Esophagus squamous epithelium (tissue), 5 donors: Measurements from ENCODE around the gene RNF26. TPM values are rescaled to one million over a fixed set of nuclear protein-coding genes. Genes with fewer than 3 reads are reported as not detected.
A peak's percentile ranks its signal among the peaks of the same experiment; 100 is the strongest.

Source experiments
- DNase-seq: peaks from one replicate; lab custom pipeline; 2025; lab: John Stamatoyannopoulos, UW
- H3K27ac ChIP-seq, 4 donors: fragments of 200-600 bp; sonication (generic); one replicate each; pipeline ENCODE4 v1.5.1; 2016 to 2019; ENCODE audit warnings: mild to moderate bottlenecking in 1 of 4
- H3K27me3 ChIP-seq, 4 donors: fragments of 200-600 bp; sonication (generic); 1 replicate in 3 of 4; 2 replicates in 1 of 4; pipeline versions ENCODE4 v1.5.1 to v1.6.0; 2017 to 2021; ENCODE audit warnings: antibody characterized with exemption in 1 of 4
- H3K36me3 ChIP-seq, 3 donors: fragments of 200-600 bp; sonication (generic); one replicate each; pipeline ENCODE4 v1.5.1; 2016 to 2019
- H3K4me1 ChIP-seq, 3 donors: fragments of 200-600 bp; sonication (generic); one replicate each; pipeline ENCODE4 v1.5.1; 2017 to 2019
- H3K4me3 ChIP-seq, 4 donors: fragments of 200-600 bp; sonication (generic); 1 replicate in 3 of 4; 2 replicates in 1 of 4; pipeline ENCODE4 v1.5.1; 2016 to 2019; ENCODE audit warnings: mild to moderate bottlenecking in 2 of 4, moderate library complexity in 1 of 4
- H3K9me3 ChIP-seq, 3 donors: fragments of 200-600 bp; sonication (generic); one replicate each; pipeline ENCODE4 v1.5.1; 2016 to 2019
- POLR2A ChIP-seq, 4 donors: fragments of 450-650 bp; IDR thresholded peaks; one replicate each; pipeline ENCODE4 v1.6.1; 2017; ENCODE audit warnings: antibody characterized with exemption in 4 of 4, mild to moderate bottlenecking in 4 of 4, moderate library complexity in 3 of 4
- WGBS, 2 donors: methylation state at CpG; one replicate each; pipeline ENCODE4 v1.1.5; 2018; 5-methylcytosine and 5-hydroxymethylcytosine counted together
- intact Hi-C: fragments of 100-400 bp; cut with DNase I; formaldehyde crosslinking; loops from one replicate; pipeline ENCODE4 v1.15.0; 2022
- total RNA-seq, 4 donors: library from RNA; depleted of rRNA; stranded (reverse); fragments of >200 nt; gene quantifications; one replicate each; pipeline ENCODE4 v1.1.0, GENCODE V29; 2016
- TF ChIP-seq, protein P1 (sequence below), 6 experiments: fragments of 450-650 bp in 4 of 6; fragments of 200-600 bp in 2 of 6; sonication (generic) in 2 of 6; IDR thresholded peaks; one replicate each; pipeline ENCODE4 v1.5.1; 2016 to 2019; ENCODE audit warnings: antibody characterized with exemption in 6 of 6, mild to moderate bottlenecking in 4 of 6, moderate library complexity in 4 of 6
- donor health status: DM: yes; HTN: yes; CAD: no.

The RNF26 gene
- total RNA-seq, 4 donors from 2014 or later = 10.5 to 17.9 (median 12.2) TPM

DNA sequence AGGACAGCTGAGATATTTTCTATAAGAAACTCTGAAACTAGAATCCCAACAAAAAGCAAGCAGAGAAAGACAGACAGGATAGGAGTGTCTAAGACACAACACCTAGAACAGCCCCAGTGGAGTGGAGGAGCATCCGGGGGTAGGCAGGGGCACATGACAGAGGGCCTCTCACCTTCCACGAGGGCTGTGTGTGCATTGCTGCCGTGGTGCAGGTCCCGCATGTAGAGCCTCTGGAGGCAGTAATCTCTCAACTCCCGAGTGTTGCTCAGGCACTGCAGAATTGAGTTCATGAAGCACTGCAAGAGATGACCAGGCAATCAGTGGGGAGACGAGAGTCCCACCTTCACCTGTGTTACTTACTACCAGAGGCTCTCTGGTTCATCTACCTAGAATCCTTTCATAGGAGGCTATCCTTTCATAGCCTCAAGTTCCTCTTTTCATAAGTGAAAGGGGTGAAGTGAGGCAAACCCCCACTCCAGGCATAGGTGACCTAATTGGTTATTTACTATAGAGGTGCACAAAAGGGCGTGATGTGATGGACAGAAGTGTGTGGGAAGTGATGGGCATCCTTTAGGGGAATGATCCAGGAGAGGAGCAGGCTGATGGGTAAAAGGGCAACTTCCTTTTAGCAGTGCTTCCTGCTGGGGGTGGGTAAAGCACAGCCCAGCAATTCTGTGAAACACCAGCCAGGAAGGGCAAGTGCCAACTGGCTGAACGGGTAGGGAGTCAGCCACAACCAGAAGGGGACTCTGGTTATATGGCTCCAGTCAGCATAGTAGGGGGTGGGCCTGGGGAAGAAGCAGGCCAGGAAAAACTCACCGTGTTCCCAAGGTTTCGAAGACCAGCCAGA, 25.3 kb downstream of the RNF26 start:
- TF ChIP-seq POLR2A (IDR thresholded peaks at IDR 0.05) = no peak
- TF ChIP-seq, protein P1, sequence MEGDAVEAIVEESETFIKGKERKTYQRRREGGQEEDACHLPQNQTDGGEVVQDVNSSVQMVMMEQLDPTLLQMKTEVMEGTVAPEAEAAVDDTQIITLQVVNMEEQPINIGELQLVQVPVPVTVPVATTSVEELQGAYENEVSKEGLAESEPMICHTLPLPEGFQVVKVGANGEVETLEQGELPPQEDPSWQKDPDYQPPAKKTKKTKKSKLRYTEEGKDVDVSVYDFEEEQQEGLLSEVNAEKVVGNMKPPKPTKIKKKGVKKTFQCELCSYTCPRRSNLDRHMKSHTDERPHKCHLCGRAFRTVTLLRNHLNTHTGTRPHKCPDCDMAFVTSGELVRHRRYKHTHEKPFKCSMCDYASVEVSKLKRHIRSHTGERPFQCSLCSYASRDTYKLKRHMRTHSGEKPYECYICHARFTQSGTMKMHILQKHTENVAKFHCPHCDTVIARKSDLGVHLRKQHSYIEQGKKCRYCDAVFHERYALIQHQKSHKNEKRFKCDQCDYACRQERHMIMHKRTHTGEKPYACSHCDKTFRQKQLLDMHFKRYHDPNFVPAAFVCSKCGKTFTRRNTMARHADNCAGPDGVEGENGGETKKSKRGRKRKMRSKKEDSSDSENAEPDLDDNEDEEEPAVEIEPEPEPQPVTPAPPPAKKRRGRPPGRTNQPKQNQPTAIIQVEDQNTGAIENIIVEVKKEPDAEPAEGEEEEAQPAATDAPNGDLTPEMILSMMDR (IDR thresholded peaks at IDR 0.05) = no peak
- Histone ChIP-seq H3K9me3 (no peaks in the 10 kb centered on the region), H3K36me3 (peaks cover 0 to 34% (median 0%) of the 10 kb centered on the region in 3 donors), H3K4me1 (peaks cover 43 to 80% (median 54%) of the 10 kb centered on the region in 3 donors), H3K4me3 (no peak overlapping the region), H3K27ac (peak overlapping the region in 3 of 4 donors; percentile 16 to 95 (median 89)), H3K27me3 (peaks cover 0 to 19% (median 0%) of the 10 kb centered on the region in 4 donors)
- DNase-seq = no peak
- 69 to 79% methylated on average over 8 to 10 of the region's 10 CpGs for WGBS, 2 donors
- intact Hi-C loops = no loop called here

DNA sequence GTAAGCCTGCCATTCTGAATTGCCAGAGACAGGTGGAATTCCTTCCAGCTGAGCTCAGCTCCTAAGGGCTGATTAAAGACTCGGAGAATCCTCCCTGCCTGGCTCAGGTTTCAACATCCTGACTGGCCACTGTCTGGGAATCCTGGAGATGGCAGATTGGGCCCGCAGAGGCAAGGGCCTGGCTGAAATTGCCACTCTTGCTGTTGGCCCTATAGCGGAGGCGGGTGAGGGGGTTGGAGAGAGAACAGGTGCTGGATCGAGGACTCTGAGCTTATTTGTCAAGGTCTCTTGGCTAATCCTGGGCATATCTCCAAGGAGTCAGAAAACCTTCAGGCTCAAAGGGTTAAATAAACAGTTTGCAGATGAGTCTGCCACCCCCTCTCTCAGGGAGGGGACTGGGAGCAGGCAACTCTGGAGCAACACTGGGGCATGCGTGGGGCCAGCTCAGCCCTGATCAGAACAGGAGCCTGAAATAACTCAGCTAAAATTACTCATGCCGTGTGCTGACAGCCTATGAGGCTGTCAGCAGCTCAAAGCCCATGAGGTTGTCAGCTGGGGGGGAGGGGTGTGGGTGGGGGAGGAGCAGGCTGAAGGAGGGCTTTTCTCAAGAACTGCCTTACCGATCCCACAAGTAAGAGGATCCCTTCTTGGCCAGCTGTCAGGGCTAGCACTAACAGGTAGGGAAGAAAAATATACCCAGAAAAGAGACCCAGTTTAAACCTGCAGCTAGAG, 26.9 kb downstream of the RNF26 start:
- no peak for DNase-seq
- 24 to 41% methylated on average over 6 to 7 of the region's 8 CpGs for WGBS, 2 donors
- Histone ChIP-seq H3K27ac (peak overlapping the region; percentile 34 to 95 (median 90)), H3K9me3 (no peaks in the 10 kb centered on the region), H3K27me3 (peaks cover 0 to 30% (median 0%) of the 10 kb centered on the region in 4 donors), H3K4me1 (peaks cover 40 to 80% (median 45%) of the 10 kb centered on the region in 3 donors), H3K4me3 (peak overlapping the region in 2 of 4 donors; percentile 52 to 67), H3K36me3 (peaks cover 0 to 34% (median 0%) of the 10 kb centered on the region in 3 donors)
- intact Hi-C loops = no loop called here
- TF ChIP-seq, protein P1 (IDR thresholded peaks at IDR 0.05) = no peak
- no peak for TF ChIP-seq POLR2A (IDR thresholded peaks at IDR 0.05)

DNA sequence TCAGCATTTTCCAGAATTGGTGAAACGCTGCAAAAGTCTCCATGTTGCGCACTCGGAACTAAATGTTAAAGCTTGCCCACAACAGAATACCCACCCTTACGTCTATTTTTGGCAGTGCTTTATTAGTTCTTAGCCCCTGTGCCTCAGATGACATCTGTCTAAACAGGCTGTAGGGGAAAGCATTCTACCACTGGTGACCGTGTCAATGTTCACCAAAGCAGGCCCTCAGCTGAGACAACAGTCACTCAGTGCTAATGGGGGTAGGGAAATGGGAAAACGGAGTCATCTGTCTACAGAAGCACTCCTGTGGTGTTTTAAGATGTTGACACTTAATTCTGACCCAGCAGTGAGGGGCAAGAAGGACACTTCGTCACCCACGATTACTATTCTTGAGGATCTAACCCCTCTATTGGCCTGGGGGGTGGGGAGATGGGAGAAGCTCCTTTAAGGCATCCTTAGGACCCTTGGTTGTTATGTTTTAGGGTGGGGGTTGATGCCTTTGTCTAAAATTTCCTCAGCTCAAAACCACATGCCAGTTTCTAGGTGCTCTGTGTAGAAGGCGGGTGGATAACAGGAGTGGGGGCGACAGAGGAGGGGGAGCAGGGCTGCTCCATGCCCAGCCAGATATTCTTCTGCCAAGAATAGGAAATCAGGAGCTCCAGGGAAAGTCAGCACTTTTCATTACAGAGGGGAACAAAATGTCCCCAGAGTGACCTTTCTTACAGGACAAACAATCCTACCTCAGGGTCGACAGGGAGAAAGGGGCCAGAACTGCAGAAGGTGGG, 27.8 kb downstream of the RNF26 start:
- TF ChIP-seq, protein P1 (IDR thresholded peaks at IDR 0.05) = no peak
- TF ChIP-seq POLR2A (IDR thresholded peaks at IDR 0.05) = no peak
- Histone ChIP-seq H3K9me3 (no peaks in the 10 kb centered on the region), H3K27me3 (peaks cover 0 to 30% (median 0%) of the 10 kb centered on the region in 4 donors), H3K27ac (peak overlapping the region; percentile 66 to 95 (median 90)), H3K4me3 (peak overlapping the region in 3 of 4 donors; percentile 52 to 76 (median 67)), H3K36me3 (peaks cover 0 to 30% (median 0%) of the 10 kb centered on the region in 3 donors), H3K4me1 (peaks cover 36 to 80% (median 48%) of the 10 kb centered on the region in 3 donors)
- 59 to 67% methylated on average over 9 to 10 of the region's 11 CpGs for whole genome bisulfite sequencing, 2 donors
- intact Hi-C loops = no loop called here
- DNase-seq = no peak

DNA sequence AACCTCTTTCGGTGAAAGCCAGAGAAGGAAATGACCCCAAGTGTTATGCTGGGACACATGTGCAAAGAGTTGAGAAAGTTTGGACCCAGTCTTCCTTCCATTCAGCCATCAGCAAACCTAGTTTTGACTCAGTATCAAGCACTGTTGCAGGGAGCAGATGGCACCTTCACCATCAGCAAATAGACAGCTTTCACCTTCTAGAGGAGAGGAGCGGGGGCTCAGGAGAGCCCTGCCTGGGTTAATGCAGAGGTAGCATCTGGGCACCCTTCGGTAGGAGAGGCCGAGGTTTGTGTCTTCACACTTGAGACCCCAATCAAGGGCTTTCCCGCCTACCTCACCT, 28.4 kb downstream of the RNF26 start:
- no peaks in the 10 kb centered on the region for H3K9me3 ChIP-seq
- H3K4me3 ChIP-seq = peak overlapping the region; percentile 36 to 76 (median 60)
- TF ChIP-seq, protein P1 (IDR thresholded peaks at IDR 0.05) = no peak
- TF ChIP-seq POLR2A (IDR thresholded peaks at IDR 0.05) = no peak
- DNase-seq = no peak
- peak overlapping the region; percentile 66 to 95 (median 90) for H3K27ac ChIP-seq
- intact Hi-C loops = no loop called here
- 82 to 94% methylated on average over 2 to 4 of the region's 5 CpGs for WGBS, 2 donors
- peaks cover 0 to 24% (median 0%) of the 10 kb centered on the region in 3 donors for H3K36me3 ChIP-seq
- peaks cover 42 to 84% (median 53%) of the 10 kb centered on the region in 3 donors for H3K4me1 ChIP-seq
- H3K27me3 ChIP-seq = peaks cover 0 to 34% (median 0%) of the 10 kb centered on the region in 4 donors
